Measurements from ENCODE around the gene ITPR2.
"Not testable (repeated sequence)": the region's sequence is repeated elsewhere in the genome, so short reads cannot be mapped to it uniquely, and the experiment has no call there.

Gene ITPR2

DNA sequence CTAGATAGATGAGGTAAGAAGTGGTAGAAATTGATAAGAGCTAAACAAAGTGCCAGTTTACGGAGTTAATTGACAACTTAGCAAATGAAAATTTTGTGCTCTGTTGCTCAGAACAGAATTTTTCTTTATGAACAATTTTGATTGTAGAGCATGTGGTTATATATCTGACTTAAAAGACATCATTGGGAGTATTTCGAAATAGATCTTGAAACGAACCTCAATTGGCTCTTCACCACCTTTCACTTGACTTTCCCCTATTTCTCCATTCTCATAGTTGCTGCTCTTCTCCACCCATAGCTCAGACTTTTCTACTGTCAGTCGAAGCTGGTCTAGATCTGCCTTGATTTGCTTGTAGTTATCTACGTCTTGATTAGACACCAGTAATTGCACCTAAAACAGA, 212.1 kb downstream of the ITPR2 start:
- DNase-seq, result no peak

DNA sequence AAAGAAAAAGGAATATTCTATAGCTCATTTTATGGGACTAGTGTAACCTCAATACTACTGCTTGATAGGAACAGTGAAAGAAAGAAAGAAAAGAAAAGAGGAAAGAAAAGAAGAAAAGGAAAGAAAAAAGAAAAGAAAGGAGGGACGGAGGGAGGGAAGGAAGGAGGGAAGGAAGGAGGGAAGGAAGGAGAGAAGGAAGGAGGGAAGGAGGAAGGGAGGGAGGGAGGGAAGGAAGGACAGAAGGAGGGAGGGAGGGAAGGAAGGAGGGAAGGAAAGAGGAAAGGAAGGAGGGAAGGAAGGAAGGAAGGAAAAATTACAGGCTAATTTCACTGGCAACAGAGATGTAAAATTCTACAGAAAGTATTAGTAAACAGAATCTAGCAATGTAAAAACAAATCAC, 215.5 kb downstream of the ITPR2 start:
- no peak for DNase-seq

DNA sequence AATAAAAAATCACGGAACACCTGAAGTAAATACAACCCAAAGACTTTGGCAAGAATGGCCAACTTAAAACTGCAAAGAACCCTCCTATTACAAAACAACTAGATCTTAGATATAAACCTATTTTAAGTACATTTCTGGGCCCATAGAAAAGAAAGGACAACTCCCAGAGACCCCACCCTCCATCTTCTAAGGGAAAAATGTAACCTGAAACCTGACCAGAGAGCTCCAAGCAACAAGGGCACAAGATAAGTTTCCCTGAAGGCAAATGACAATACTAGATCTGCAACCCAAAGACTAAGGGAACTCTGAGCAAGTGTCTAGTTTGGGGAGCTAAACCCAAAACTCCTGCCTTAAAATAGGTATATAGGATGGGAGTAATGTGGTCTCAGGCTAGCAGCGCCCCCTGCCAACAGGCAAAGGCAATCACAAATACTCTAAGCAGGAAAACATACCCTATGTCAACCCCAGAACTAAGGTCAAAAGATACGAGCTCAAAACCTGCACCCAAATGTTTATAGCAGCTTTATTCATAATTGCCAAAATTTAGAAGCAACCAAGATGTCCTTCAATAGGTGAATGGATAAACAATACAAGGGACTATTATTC, 218.9 kb downstream of the ITPR2 start:
- DNase-seq, result no peak

DNA sequence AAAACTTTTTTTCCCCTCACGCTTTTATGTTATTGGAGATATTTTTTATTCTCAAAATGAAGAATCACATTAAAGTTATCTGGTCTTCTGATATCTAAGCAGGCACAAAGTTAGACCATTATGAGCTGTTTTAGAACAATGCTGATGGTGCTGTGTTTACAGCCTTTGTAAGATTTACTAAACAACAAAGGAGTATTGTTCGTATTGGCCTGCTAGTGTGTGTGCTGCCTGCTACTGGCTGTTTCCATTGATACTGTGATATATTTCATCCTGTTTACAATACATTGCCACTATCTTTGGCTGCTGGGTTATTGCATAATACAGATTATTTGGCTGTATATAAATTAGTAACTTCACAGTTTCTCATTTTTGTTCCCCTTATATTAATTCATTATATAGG, 220.8 kb downstream of the ITPR2 start:
- DNase-seq, result no peak

DNA sequence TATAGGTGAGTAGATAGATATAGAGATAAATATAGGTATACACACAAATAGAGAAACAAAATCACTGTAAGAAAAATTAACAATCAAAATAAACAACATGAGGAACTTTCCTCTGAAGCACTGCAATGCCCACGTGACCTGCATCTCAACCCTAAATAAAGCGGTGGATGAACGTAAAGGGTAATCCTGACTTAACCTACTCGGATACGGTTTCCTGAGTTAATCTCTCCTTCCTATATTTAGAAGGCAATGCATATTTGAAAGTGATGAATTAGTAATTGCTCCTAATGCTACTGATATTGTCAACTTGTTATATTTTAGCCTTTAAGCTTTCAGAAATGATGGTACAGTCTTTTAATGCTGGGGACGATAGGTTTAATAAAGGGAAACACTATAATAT, 221.4 kb downstream of the ITPR2 start:
- DNase-seq, result no peak

DNA sequence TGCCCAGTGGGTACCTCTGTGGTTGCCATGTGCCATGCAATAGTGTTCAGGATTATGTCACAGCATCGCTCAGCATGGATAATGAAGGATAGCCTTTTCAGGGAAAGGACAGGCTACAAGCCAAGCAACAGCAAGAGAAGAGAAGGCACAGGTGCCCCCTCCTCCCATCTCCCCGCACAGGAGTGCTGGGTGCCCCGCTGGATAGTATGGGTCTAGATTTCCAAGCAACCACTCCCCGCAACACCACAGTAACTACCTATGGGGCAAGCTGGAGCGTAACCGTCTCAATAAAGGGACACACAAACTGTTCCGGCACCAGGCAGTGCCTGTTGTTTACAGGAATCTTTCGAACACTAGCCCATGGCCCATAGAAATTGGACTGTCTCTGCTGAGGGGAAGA, 222.2 kb downstream of the ITPR2 start:
- DNase-seq, result no peak

DNA sequence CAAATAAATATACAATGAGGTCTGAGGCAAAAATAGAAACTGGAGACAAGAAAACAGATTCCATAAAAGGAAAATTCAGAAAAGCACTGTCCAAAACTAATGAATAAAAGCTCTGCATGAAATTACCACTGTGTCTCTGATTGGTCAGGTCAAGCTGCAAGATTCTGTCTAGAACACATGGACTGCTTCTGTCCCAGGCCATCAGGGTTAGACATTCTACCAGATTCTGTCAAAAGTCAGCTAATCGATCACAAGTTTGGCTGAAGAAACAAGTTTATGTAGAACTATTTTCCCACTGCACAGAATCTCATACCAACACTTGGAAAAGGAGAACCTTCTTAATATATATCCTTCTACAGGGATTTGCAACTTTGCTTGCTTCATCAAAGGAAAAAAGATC, 223.0 kb downstream of the ITPR2 start:
- DNase-seq, result no peak

DNA sequence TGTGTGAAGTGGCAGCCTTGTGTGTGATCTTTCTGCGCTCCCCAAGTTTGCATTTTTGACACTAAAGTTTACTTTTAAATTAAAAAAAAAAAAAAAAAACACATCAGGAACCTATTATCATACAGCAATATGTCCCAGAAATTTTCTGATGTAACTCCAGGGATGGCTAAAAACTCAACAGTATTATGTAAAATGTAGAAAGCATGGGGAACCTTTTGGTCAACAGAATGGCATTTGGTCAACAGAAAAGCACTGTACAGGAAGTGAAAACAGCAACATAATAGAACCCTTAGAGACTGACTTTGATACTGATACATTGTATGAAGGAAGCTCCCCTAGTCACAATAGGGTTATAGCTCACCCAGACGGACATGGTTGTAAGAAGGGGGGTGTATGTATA, 224.3 kb downstream of the ITPR2 start:
- no peak for DNase-seq

DNA sequence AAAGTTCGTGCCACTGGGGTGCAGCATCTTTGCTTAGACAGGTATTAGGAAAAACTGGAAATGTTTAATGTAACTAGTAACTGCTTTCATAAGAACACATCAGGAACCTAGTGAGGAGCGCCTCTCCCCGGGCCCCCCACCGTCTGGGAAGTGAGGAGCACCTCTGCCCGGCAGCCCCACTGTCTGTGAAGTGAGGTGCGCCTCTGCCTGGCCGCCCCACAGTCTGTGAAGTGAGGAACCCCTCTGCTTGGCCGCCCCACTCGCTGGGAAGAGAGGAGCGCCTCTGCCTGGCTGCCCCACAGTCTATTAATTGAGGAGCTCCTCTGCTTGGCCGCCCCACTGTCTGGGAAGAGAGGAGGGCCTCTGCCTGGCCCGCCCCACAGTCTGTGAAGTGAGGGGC, 224.7 kb downstream of the ITPR2 start:
- no peak for DNase-seq

DNA sequence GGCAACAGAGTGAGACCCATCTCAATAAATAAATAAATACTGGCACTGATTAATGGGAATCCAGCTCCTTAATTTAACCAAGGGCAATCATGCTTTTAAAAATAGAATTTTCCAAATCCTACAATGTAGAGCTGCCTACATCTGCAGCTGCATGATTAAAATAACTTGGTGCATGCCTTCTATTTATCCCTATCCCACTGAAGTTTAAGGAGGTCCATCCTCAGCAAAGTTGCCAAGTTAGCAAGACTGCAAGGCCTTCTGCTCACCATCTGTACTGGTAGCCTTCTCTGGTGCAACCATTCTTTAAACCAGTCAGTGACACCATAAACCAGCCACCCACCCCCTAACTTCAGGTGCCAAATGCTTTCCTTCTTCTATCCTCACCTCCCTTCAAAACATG, 226.1 kb downstream of the ITPR2 start:
- DNase-seq, result no peak

DNA sequence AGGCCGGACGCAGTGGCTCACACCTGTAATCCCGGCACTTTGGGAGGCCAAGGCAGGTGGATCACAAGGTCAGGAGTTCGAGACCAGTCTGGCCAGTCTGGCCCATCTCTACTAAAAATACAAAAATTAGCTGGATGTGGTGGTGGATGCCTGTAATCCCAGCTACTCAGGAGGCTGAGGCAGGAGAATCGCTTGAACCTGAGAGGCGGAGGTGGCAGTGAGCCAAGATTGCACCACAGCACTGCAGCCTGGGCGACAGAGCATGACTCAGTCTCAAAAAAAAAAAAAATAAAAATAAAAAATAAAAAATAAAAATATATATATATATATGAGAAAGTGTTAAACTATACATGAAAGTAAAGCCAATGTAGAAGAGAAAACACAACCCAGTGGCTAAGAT, 228.2 kb downstream of the ITPR2 start:
- not testable (repeated sequence) for DNase-seq

DNA sequence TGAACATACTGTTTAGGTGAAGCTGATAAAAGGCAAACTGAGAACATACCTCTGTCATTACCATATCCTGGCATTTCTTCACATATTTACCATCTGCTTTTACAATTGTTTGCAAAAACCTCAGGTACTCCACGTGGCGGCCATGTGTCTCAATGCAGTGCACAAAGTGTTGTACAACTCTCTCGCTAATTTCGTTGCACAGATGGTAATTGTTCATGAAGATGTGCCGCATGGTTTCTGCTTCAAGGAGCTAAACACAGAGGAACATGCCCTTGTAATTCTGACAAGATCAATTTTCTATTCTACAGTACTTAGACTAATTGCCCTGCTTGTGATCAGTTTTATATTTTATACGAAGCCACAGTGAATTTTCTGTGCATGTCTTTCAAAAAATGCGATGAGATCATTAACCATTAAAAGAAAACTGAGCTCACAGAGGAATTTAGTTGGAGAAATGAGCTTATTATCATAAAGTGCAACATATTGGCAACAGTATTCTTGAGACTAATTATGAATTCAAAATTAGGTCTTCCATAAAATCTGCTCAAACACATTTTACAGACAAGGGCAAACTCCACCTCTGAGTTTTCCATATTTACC, 233.8 kb downstream of the ITPR2 start:
- no peak for DNase-seq

DNA sequence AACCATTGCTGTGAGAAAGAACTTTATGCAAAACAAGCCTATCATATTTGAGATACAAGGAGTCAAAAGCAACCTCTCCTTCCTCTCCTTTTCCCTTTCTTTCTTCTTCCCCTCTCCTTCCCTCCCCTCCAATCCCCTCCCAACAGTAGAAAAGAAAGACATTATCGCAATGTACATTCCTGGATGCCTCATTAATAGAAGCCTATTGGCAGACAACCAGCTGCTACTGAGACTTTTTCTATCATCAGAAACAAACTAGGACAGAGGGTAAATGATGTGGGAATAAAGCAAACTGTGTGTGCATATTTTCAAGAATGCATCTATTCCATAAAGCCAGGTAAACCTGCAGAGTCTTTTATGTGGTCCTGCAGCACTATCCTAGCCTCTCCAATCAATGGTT, 237.2 kb downstream of the ITPR2 start:
- DNase-seq, result no peak

DNA sequence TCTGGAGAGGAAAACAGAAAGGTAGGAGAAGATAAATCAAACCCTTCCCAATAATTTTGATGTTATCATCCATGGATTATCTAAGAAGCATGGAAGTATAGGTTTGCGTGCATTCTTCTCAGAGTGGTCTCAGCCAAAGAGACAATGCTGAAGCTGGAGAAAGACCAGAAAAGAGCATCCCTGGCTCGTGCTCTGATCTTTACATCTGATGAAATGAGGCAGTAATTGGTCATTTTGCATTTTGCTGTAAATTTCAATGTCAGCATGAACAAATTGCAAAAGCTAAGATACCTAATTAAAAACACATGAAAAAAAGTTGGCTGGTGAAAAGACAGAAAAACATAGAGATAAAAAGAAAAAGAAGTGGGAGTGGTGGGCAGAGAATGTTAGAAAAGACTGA, 252.4 kb downstream of the ITPR2 start:
- DNase-seq, result no peak

DNA sequence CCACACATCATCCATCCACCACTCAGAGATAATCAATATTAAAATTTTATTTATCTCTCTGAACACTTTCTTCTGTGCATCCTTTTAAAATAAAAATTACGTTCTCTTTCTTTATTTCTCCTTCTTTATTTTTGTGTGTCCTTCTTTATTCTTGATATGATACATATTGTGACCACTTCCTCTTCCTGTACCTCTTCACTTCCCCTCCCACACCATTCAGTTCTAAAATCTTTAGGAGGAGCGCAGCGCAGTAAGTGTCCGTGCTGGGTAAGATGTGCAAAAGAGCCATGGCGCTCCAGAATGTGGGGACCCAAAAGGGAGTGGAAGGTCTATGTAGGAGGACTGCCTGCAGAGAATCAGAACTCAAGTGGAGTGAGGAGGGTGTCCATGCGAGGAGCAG, 256.7 kb downstream of the ITPR2 start:
- no peak for DNase-seq

DNA sequence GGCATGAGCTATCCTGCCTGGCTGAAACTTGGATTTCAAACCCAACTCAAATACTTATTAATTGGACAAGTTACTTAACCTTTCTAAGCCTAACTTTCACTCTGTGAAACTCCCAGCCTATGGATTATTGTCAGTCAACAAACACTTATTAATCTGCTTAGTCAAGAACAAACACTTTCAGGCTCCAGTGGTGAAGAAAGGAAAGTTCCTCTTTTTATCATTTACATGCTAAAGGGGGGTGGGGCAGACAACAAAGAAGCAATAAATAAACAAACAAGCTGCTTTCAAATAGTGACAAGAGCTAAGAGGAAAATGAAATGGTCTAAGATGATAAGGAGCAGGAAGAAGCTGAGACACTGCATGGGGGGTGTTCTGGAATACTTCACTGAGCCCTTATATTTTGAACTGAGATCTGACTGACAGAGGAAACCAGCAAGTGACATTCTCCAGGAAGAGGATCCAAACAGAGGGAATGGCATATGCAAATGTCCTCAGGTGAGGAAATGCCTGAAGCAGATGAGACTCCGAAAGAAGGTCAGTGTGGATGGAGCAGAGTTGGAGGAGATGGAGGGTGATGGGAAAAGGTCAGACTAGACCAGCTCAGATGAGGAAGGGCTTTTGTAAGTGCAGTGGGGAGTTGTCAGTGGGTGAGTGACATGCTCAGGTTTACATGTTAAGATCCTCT, 259.6 kb downstream of the ITPR2 start:
- DNase-seq, result no peak

DNA sequence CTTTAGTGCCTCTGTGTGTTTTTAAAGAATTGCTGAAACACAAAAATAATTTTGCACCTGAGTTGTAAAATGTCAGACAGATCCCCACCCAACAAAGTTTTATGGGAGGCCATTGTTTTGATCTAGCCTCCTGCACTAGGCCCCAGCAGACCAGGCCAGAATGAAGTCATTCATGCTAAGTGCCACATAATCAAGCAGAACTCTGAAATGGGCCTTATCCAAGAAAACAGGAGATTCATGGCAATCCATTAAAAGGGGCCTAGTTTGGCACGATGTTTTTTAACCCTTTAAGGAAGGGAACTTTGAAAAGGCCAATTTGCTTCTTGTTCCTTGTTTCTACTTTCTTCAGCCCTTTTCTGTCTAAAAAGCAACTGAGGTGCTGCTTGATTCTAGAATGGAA, 260.9 kb downstream of the ITPR2 start:
- DNase-seq, result no peak

DNA sequence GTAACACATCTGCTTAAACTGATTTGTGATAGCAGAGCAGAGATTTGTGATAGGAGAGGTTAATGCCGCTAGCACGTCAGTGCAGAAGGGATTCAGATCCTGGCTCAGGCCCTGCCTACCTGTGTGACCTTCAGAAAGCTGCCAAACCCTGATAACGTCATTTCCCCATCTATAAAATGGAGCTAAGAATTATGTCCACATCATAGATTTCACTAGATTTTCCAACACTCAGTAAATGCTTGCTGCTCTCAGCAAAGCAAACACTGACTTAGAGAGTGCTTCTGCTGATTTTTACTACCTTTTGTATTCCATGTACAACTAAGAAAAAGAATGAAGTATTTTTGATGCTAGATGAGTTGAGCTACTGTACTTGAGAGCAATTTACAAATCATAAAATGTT, 261.4 kb downstream of the ITPR2 start:
- DNase-seq, result no peak

DNA sequence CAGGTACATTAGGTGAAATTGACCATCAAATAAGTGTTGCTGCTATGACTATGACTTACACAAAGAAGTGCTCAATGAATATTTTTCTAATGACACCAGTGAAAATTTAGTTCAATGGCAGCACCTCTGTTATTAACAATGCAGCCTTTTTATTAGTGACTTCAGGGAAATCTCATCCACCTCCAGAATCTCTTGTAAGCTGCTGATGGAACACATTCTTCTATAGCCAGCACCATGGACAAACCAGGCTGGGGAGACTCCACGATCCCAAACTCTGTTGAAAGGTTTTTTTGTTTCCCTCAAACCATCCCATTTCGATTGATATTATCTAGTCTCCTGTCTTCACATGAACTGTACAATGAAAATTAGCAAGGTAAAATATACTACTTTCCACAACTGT, 265.9 kb downstream of the ITPR2 start:
- no peak for DNase-seq

DNA sequence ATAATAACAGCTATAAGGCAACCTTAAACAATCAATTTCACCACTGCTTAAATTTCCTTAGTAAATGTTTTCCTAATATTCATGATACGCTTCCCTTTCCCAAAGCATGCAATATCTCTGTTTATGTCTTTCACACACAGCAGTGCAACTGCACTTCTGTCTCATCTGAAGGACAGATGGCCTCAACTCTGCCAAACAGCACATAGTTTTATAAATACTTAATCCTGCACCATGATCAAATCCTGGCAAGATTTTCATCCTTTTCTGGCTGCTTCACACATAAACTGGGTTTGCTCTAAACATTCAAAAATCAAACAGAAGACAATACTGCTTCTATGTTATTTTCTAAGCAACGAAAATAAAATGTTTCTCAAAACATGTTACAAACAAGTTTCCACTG, 266.3 kb downstream of the ITPR2 start:
- DNase-seq, result no peak

DNA sequence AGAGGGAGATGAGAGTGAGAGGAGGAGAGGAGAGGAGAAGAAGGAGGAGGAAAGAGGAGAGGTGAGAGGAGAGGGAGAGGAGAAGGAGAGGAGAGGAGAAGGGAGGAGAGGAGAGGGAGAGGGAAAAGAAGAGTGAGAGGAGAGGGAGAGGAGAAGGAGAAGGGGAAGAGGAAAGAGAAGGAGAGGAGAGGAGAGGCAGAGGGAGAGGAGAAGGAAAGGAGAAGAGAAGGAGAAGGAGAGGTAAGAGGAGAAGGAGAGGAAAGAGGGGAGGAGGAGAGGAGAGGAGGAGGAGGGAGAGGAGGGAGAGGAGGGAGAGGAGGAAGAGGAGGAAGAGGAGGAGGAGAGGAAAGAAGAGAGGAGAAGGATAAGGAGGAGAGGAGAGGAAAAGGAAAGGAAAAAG, 266.8 kb downstream of the ITPR2 start:
- DNase-seq, result no peak

DNA sequence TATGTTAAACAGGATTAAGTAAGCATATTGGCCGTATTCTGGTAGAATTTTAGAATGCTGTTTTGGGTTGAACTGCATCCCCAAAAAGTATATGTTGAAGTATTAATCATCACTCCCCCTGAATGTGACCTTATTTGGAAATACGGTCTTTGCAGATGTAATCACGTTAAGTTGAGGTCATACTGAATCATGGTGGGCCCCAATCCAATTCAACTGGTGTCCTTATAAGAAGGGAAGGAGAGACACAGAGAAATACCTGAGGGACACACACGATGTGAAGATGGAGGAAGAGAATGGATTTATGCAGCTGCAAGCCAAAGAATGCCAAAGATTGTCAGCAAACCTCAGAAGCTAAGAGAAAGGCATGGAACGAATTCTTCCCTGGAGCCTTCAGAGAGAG, 268.6 kb downstream of the ITPR2 start:
- no peak for DNase-seq

DNA sequence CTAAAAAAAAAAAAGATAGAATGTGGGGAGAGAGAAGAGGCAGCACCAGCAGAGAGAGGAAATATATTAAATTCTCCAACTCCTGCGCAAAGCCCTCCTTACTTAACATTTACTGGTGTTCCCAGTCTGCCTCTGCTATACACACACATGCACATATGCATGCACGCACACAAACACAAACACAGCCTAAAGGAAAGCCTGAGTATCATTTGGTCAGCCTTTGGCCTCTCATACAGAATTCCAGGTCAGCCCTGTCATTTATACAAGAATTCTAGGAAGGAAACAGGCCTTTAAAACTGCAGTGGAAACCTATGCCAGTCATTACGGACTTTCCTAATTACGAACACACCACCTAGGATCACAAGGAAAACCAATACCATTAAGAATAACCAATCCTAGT, 269.4 kb downstream of the ITPR2 start:
- no peak for DNase-seq

DNA sequence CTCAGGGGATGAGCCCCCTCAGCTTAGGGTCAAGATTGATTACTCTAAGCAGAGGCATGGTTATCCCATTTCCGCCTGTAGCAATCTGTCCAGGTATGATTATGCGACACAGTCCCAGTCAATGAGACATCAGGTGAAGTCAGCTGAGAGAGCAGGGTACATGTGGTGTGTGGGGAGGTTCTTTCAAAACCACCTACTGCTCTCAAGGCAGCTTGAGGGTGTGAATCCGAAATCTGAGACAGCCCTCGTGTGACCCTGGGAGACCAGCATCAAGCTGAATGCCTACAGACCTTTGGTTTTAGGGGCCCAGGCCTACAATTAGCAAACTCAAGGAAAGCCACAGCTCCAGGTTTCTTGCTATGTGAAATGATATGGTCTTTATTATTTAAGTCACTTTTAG, 275.7 kb downstream of the ITPR2 start:
- no peak for DNase-seq

DNA sequence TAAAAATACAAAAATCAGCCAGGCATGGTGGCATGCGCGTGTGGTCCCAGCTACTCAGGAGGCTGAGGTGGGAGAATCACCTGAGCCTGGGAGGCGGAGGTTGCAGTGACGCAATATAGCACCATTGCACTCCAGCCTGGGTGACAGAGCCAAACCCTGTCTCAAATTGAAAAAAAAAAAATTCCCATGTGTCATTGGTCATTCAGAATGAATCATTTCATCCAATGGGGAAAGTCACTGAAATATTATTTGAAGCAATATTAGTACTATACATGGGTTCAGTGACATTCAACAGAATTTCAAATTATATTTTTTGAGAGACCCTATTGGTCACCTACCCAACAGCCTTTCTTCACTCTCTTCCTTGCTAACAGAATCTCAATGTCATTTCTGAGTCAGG, 276.1 kb downstream of the ITPR2 start:
- no peak for DNase-seq

Measured in activated gamma-delta T cell (primary cell).